ENCODE measurements around the gene ZNF212.

Gene ZNF212

GRCh38 chr7:149287622-149288021 lies 48.2 kb downstream of the ZNF212 start:
- POLR2A ChIA-PET = no interaction called here
- H3K9me3 ChIP-seq (ENCODE audit: control insufficient read depth, insufficient read depth, low read depth, low read length) = no peaks in the 10 kb centered on the region

GRCh38 chr7:149289262-149289661 lies 49.8 kb downstream of the ZNF212 start:
- CTCF ChIA-PET = no interaction called here
- POLR2A ChIA-PET = interaction anchor here (0.6 kb wide), 1 partner anchor 174 kb away, joined by 3 read pairs; no protein-coding TSS in a partner anchor
- Histone ChIP-seq H3K4me3 (ENCODE audit: low read depth, low read length) (no peak overlapping the region), H3K27ac (ENCODE audit: extremely low read depth, low read depth, low read length) (no peak overlapping the region), H3K9me3 (ENCODE audit: control insufficient read depth, insufficient read depth, low read depth, low read length) (no peaks in the 10 kb centered on the region), H3K4me1 (ENCODE audit: control insufficient read depth, insufficient read depth, low read length) (no peaks in the 10 kb centered on the region), H3K36me3 (ENCODE audit: control insufficient read depth in 2 of 2, insufficient read depth in 1 of 2, low read length in 2 of 2) (peaks cover 0 to 21% of the 10 kb centered on the region in 2 experiments; a peak in 1 of 3 replicates)
- TF ChIP-seq EGR2 (tag by site-specific recombination; IDR thresholded peaks at IDR 0.05; ENCODE audit: low read depth) (no peak), TRIM28 (IDR thresholded peaks at IDR 0.05; ENCODE audit: borderline replicate concordance, low read length) (no peak), ZNF2 (tag by site-specific recombination; IDR thresholded peaks at IDR 0.05) (no peak), ZNF843 (tag by site-specific recombination; IDR thresholded peaks at IDR 0.05) (no peak), ZNF513 (tag by site-specific recombination; IDR thresholded peaks at IDR 0.05) (no peak), AEBP2 (tag by site-specific recombination; IDR thresholded peaks at IDR 0.05; ENCODE audit: borderline replicate concordance) (no peak), ZNF580 (tag by site-specific recombination; IDR thresholded peaks at IDR 0.05) (no peak), ZSCAN16 (tag by site-specific recombination; IDR thresholded peaks at IDR 0.05) (no peak)

More at GRCh38 chr7:149287622-149288021, 48.2 kb downstream of the ZNF212 start:
- Histone ChIP-seq H3K36me3 (ENCODE audit: control insufficient read depth in 2 of 2, insufficient read depth in 1 of 2, low read length in 2 of 2) (peaks cover 0 to 10% of the 10 kb centered on the region in 2 experiments; a peak in 1 of 3 replicates), H3K27ac (ENCODE audit: extremely low read depth, low read depth, low read length) (no peak overlapping the region), H3K4me1 (ENCODE audit: control insufficient read depth, insufficient read depth, low read length) (no peaks in the 10 kb centered on the region), H3K4me3 (ENCODE audit: low read depth, low read length) (no peak overlapping the region)
- no peak for TF ChIP-seq ZNF561 (tag by site-specific recombination; IDR thresholded peaks at IDR 0.05; ENCODE audit: borderline replicate concordance)
- TF ChIP-seq ZNF426 (tag by site-specific recombination; IDR thresholded peaks at IDR 0.05) = no peak
- no peak for TF ChIP-seq ZNF211 (tag by site-specific recombination; IDR thresholded peaks at IDR 0.05; ENCODE audit: low read depth)
- TF ChIP-seq ZNF146 (tag by site-specific recombination; IDR thresholded peaks at IDR 0.05) = no peak
- TF ChIP-seq ZNF37A (tag by site-specific recombination; IDR thresholded peaks at IDR 0.05) = no peak
- TF ChIP-seq ZNF280C (tag by site-specific recombination; IDR thresholded peaks at IDR 0.05) = no peak
- TF ChIP-seq HOXD13 (CRISPR knock-in tag; IDR thresholded peaks at IDR 0.05; ENCODE audit: borderline replicate concordance) = no peak
- no peak for TF ChIP-seq ZNF530 (tag by site-specific recombination; IDR thresholded peaks at IDR 0.05; ENCODE audit: low read depth)
- TF ChIP-seq ZNF202 (tag by site-specific recombination; IDR thresholded peaks at IDR 0.05; ENCODE audit: borderline replicate concordance) = no peak
- TF ChIP-seq YY1 (tag by site-specific recombination; IDR thresholded peaks at IDR 0.05) = no peak
- TF ChIP-seq ZNF777 (tag by site-specific recombination; IDR thresholded peaks at IDR 0.05; ENCODE audit: borderline replicate concordance) = no peak
- no peak for TF ChIP-seq ZNF24 (tag by site-specific recombination; IDR thresholded peaks at IDR 0.05)
- no peak for TF ChIP-seq ZFP37 (tag by site-specific recombination; IDR thresholded peaks at IDR 0.05)
- no peak for TF ChIP-seq ZSCAN18 (tag by site-specific recombination; IDR thresholded peaks at IDR 0.05)
- TF ChIP-seq ZBTB10 (tag by site-specific recombination; IDR thresholded peaks at IDR 0.05) = no peak
- TF ChIP-seq ZFP69B (tag by site-specific recombination; IDR thresholded peaks at IDR 0.05) = no peak
- TF ChIP-seq IKZF3 (tag by site-specific recombination; IDR thresholded peaks at IDR 0.05) = no peak
- TF ChIP-seq ZNF670 (tag by site-specific recombination; IDR thresholded peaks at IDR 0.05; ENCODE audit: low read depth) = no peak
- no peak for TF ChIP-seq ZNF843 (tag by site-specific recombination; IDR thresholded peaks at IDR 0.05)
- CTCF ChIA-PET = no interaction called here

Data from HEK293 (cell line).